ENCODE data around the gene ITPR2.
"Not testable (repeated sequence)": the region's sequence is repeated elsewhere in the genome, so short reads cannot be mapped to it uniquely, and the experiment has no call there.

The ITPR2 gene

DNA sequence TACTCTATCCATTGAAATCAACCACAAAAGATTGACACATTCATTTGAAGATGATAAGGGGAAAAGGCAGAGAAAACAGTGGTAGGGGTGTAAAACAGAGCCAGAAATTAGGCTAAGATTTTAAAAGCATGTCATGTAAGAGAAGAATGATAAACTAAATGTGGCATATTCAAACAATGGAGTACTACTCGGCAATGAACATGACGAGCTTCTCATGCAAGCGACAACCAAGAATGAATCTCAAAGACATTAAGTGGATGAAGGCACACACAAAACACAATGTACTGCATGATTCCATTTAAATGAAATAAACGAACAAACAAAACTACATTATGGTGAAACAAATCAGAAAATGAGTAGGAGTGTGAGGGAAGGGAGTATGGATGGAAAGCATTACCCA lies 134.8 kb downstream of the ITPR2 start:
- no peak for DNase-seq

DNA sequence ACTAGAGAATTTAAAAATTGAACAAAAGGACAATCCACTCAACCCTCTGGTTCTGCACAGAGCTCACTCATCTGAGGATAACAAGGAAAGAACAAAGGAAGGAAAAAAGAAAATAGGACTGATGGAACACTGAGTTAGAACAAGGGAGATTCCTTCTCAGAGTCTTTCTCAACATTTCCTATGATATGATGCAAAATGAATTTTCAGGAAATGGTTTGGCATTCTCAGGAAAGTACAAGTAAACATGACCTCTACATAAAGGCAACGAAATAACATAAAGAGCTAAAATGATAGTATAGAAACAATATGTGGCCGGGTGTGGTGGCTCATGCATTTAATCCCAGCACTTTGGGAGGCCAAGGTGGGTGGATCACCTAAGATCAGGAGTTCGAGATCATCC lies 135.8 kb downstream of the ITPR2 start:
- no peak for DNase-seq

DNA sequence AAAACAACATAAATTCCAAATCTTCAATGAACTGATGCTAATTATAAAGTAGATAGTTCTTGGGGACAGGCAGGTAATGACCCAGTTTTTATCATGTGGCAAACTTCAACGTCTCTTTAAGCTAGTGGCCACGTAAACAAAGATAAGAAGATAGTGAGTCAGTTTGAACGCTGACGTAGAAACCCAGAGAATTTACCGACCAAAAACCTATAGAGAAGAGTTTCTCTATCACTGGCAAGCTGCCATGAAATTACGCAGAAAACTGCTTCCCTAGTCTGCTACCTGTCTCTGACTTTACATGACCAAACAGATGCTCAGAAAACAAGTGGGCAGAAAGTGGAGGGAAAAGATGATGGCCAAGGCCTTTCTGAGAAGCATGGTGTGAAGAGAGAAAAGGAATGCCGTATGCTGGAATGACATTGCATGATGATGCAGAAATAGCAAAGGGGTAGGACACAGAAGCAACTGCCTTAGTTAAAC lies 136.3 kb downstream of the ITPR2 start:
- DNase-seq: no peak

DNA sequence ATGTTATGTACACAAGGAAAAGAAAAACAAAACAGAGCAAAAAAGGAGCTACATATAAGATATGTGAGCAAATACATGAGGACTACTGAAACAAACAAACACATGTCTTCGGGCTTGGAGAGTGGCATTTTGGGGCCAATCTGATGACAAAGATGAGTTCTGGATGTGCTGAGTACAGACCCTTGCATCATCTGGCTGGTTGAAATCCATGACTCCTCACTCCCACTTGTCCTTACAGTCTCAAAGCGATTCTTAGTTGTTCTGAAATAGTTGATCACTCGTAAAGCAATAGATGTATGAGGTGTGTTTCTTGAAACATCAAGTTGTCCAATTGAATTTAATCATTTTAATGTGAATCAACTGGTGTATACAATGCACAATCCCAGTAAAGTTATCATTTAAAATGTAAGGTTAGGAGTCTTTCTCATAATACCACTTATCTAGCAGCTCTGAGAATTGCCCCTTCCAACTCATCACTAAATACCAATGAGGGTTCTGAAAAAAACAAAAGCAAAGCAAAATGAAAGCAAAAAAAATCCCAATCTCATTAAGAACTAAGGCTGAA lies 136.9 kb downstream of the ITPR2 start:
- no peak for DNase-seq

DNA sequence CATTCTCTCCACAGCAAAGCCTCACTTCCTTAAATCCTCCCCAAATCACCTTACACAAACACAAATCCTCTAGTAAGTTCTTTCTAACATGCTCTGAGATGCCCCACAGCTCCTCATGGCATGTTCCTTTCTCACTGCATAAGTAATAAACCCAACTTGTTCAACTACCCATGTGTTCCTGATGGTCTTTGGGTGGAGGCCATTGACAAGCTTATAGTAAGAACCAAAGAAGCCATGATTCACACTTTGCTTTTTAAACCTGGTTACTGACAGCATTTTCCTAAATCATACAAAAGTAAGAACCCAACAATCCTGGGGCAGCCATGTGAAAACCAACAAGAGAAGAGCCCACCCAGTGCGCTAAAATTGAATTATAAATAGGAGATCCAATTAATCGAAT lies 138.6 kb downstream of the ITPR2 start:
- no peak for DNase-seq

DNA sequence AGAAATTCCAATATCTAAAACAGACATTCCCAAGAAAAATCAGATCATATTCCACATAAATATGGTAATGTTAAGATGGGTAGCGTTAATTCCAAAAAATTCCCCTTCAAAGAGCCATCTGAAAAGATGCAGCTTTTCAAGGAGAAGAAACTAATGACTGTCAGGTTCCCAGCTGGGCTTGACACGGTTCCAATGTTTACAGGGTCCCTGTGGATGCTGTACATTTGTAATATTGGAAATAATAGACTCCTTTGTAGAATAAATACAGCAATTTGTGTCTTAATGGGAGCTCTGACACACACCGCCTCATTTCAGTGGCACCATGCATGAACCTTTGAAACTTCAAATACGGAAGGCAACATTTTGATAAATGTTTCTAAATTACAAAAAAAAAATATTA lies 140.6 kb downstream of the ITPR2 start:
- DNase-seq: no peak

DNA sequence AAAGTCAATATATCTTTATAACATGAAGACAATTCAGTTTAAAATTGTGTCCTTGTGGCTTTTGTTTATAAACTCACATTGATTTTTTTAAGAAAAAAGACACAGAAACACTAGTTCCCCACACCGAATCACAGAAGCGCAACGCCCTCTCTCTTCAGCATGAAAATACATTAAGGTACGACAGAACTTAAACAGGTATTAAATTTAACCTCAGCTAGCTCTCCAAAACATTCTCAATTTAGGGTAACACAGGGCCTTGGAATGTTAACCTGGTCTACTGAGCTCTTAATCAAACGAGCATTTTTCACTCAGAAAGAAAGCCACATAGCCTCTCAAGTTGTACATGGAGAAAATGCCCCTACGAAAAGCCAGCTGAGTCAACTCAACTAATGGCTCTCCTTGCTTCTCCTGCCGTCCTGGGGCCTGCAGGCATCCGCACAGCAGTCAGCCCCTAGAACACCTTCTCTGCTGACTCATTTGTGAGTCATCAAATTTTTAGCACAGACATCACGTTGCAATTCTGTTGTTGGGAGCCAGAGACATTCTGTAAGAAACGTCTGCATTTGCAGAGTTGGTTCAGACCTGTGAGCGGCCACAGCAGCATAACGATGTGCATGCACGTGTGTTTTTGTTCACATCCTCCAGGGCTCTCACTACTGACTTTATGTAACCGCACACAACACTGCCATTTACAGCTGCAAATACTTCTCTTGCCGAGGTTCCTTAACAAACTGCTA lies 141.6 kb downstream of the ITPR2 start:
- peak; percentile 94 for DNase-seq

DNA sequence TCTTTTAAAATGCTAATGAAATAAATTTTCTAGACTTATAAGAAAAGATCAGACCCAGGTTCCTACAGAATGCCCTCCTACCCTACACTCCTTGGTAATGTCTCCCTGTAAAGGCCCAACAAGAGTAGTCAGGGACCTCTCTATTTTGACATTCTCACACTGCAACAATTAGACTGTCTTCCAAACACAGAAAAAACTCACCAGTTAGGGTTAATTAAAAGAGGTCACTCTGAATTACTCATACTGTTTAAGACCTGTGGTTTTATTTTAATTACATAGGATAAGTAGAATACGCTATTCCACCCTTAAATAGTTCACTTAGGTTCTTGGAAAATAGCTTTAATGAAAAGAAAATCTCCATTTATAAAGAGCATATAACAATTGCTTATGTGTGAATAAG lies 142.4 kb downstream of the ITPR2 start:
- DNase-seq: no peak

DNA sequence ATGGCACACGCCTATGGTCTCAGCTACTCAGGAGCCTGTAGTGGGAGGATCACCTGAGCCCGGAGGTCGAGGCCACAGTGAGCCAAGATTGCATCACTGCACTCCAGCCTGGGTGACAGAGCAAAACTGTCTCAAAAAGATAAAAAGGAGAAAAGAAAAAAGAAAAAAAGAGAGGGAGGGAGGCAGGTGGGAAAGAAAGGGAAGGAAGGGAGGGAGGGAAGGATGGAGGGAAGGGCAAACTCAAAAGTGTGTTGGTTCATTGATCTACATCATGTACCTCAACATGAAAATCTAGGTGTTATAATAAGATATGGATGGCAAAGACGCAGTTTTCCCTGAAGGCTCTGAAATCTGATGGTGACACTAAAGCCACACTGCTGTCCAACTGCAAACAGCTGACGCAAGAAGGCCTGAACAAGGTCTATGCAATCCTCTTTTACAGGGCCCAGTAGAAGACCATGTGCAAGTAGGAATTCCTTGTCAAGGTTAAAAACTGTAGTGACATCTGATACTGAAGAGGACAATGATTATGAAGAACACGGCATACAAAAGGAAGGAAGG lies 143.6 kb downstream of the ITPR2 start:
- DNase-seq: no peak

DNA sequence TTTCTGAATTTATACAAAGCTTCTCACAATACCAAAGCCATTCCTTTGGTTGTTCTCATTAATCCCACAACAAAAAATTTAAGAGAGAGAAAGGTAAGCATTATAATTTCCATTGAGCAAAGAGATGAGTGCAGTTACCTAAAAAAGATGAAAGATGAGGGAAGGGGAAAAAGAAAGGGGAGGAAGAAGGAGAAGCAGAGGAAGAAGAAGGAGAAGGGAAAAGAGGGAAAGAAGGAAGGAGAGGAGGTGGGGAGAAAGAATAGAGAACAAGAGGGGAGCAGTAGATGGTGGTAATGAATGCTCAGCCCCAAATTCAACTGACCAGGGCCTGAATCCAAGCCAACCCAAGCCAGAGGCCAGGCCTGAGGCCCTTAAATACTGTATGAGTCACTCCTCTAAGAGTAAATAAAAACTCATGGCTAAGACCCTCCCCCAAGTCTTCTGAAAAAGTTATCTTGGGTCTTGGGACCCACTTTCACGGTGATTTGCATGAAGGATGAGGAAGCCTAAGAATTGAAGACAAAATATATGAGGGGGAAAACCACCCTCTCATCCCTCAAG lies 144.6 kb downstream of the ITPR2 start:
- DNase-seq: no peak

DNA sequence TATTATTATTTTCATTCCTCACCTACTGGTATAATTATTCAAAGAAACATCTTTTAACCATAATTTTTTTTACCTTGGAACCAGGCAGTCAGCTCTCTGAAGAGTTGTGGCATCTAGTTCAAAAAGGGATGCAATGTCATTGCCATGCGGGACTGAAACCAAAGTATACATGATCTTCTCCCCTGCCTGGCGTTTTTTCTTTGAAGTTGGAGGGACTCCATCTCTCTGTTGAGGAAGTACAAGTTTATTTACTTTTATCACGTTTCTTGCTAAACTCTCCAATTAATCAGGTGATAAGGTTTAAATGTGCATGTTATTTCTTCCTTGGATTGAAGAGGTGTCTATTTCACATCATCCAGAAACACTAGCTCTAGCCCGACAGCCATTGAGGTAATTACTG lies 146.6 kb downstream of the ITPR2 start:
- DNase-seq: no peak

DNA sequence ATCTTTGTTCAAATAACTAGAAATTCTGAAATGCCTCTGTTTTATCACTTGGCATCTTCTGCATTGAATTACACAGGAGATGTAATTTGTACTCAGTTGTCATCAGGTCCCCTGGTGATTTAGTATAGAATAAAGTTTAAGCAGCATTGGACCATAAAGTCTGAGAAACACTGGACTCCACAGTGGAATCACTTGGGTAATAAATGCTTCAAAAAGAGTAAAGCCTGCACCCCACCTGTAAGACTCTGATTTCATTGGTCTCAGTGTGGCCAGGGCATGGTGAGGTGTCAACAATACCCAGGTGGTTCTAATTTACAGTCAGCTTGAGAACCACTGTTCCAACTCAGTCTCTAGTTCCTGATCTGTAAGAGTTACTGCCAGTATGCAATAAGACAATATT lies 148.9 kb downstream of the ITPR2 start:
- no peak for DNase-seq

DNA sequence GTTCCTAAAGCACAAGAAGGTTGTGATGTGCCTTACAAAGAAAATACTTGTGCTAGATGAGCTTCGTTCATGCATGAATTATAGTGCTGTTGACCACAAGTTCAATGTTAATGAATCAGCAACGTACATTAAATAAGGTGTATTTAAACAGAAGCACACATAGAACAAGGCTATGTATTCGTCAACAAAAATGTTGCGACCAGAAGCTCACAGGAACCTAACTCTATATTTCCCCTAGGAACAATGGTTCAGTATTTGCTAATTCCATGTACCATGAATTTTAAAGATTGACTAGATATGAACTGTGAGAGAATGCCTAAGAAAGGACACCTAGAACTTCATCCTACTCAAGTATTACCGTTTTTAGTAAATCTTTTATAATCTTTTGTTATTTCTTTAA lies 149.6 kb downstream of the ITPR2 start:
- DNase-seq: no peak

DNA sequence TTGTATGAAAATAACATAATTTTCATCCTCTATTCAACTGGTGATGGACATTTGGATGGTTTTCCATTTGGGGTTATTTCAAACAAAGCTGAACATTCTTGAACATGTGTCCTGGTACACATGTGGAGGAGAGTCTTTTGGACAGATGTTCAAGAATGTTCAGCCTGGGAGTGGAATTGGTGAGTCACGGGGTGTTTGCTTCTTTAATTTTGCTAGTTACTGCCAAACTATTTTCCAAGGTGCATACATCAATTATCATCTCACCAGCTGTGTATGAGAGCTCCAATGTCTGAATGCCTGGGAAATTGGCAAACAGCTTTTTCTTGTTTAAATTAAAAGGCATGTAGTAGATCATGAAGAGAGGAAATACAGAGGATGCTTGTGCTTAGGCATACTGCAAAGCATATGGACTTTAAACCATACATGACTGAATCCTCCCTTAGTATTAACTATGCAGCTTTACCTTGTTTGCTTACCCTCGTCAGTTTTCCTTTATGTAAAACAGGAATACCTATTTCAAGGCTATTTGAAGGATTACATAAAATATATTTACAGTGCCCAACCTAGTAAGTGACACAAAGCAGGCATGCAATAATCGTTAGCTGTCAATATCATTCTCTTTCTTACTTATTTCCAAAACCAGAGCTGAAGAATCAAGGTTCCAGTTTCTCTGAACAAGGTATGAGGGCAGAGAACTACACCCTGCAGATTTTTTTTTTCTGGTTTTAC lies 152.1 kb downstream of the ITPR2 start:
- DNase-seq: no peak

DNA sequence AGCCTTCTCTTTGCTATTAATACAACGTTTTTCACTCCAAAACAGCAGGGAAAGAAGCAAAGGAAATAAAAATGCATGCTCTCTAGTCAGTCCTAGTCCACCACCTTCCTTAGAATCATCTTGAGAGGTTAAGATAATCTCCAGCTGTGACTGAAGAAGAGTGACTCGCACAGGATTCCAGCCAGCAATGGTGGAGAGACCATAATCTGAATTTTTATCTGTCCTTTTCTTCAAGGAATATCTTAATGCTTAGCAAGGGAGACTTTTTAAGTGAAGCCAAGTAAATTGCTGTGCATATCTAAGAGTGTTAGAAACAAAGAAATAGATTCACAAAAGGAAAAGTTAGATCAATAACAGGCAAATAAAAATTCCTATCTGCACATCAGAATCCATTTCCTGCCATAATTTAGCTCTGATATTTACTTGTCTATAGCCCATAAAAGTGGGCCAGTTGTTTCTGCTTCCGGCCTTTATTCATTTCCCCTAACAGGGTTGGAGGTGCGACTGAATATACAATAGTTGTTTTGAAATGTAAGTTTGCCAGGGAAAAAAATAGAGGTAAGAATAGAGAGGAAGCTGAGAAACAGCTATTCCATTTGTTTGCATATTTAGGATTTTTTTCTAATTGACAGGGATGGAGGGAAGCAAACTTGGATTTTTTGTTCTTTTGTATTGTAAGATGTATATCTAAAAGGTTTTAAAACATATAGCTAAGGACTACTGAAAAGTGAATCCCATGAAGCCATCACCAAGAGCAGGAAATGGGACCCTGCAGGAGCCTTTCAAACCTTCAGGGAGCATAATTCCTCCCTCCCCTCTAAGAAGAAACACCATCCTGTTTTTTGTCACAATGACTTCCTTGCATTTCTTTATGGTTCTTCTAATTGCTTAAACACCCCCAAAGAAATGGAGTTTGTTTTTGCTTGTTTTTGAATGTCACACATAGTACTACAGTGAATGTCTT lies 154.0 kb downstream of the ITPR2 start:
- DNase-seq: peak; percentile 31

DNA sequence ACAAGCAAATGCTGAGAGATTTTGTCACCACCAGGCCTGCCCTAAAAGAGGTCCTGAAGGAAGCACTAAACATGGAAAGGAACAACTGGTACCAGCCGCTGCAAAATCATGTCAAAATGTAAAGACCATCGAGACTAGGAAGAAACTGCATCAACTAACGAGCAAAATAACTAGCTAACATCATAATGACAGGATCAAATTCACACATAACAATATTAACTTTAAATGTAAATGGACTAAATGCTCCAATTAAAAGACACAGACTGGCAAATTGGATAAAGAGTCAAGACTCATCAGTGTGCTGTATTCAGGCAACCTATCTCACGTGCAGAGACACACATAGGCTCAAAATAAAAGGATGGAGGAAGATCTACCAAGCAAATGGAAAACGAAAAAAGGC lies 161.5 kb downstream of the ITPR2 start:
- not testable (repeated sequence) for DNase-seq

DNA sequence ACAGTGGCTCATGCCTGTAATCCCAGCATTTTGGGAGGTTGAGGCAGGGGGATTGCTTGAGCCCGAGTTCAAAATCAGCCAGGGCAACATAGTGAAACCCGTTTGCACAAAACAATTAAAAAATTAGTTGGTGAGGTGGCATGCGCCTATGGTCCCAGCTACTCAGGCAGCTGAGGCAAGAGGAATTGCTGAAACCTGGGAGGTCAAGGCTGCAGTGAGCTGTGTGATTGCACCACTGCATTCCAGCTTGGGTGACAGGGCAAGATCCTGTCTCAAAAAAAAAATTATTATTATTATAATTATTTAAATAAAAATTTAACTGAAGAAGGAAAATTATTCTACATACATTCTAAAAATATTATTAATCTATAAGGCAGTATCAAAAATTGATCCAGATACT lies 164.1 kb downstream of the ITPR2 start:
- no peak for DNase-seq

DNA sequence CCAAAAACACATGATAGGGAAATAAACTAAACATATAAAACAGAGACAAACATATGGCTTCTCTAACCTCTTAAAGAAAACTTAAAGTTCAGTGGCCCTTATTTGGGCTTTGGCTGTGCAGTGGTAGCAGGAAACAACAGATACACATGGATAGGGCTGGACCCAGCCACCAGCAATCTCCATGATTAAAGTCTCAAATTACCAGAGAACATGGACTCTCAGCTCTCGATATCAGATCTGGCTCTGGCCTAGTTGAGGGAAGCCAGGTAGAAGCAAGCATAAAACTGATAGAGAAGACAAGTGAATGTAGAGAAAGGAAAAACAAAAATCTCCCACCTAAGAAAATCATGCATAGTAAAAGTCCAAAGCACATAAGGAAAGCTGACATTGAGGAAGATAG lies 164.8 kb downstream of the ITPR2 start:
- no peak for DNase-seq

DNA sequence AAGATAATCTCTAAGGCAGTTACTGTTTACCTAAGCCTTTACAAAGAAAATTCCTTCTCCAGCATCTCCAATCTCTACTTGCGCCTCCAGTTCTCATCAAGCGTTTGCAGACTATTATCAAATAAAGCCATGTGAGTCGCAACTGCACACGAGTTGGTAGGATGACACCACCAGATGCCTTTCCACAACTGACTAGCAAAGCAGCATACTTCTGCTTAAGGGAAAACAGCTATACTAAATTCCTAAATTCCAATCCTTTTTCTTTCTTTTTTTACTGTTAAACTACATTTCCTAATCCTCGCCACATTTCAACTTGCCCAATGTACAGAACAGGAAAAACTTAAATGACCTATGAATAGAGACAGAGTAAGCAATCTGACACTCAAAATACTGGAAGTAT lies 166.7 kb downstream of the ITPR2 start:
- no peak for DNase-seq

DNA sequence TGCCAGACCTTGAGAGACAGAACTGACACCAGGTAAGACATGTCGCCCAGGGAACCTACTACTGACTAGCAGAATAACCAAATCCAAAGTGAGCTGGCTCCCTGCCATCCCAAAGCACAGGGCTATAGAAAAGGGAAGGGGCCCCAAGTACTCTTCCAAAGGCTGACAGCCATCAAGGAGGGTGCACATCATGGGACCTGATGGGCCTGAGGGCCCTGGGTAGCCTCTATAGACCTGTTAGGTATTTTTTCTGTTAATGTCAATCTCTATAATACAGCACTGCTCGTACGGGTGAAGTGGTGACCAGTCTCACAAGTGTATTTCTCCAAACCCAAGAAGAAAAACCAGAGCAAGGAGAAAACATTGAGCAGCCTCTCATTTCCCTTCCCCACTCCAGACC lies 171.6 kb downstream of the ITPR2 start:
- DNase-seq: no peak

DNA sequence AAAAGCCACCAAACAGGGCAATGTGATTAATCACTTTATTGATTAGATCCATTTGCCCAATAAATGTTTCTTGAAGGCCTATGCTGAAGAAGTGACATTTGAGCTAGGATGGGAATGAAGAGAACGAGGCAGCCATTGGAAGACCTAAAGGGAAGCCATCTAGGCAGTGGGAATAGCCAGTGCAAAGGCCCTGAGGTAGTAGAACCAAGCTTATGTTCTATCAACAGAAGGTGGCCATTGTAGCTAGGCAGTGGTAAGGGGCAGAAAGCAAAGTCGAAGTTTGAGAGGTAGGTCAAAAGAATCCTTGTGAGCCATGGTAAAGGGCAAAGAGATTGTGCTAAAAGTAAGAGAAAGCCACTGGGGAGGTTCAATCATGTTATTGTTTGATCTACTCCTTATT lies 173.1 kb downstream of the ITPR2 start:
- no peak for DNase-seq

DNA sequence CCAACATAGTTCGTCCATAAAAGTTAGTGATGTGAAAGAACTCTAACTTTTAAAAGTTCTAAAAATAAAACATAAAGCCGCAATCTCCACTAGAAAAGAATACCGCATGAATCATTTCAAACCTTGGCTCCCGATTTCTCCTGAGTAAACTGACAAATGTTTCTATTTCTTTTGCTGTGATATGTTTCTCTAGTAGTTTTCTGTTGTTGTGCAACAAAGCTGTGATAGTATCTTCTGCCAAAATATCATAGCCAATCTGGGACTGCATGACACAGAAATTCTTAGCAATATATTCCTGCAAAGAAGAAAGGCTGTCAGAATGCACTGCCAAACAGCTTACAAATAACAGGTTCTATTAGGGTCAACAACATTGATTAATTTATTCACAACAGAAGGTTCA lies 174.0 kb downstream of the ITPR2 start:
- DNase-seq: no peak
